Hepatocyte (in vitro differentiated cells): ENCODE data around the gene UBAP2.
"Not testable (repeated sequence)": the region's sequence is repeated elsewhere in the genome, so short reads cannot be mapped to it uniquely, and the experiment has no call there.

Experiments used
- EZH2 ChIP-seq: fragments of 200-600 bp; sonication (generic); IDR thresholded peaks from 2 replicates; pipeline ENCODE4 v1.6.1; 2016; ENCODE audit warnings: antibody characterized with exemption, mild to moderate bottlenecking, borderline replicate concordance
- TF ChIP-seq, protein P1 (sequence below): fragments of 200-600 bp; sonication (generic); IDR thresholded peaks from 2 replicates; pipeline ENCODE4 v1.5.1; 2016; ENCODE audit warnings: antibody characterized with exemption, mild to moderate bottlenecking; ENCODE audit not compliant: poor library complexity

DNA sequence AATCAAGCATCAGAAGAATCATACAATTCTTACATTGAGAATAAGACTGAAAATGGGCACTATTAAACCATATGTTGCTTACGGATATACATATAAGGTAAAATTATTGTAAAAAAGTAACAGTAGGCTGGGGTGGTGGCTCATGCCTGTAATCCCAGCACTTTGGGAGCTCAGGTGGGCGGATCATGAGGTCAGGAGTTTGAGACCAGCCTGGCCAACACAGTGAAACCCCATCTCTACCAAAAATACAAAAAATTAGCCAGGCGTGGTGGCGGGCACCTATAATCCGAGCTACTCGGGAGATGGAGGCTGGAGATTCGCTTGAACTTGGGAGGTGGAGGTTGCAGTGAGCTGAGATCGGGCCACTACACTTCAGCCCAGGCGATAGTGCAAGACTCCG lies 6.6 kb downstream of the UBAP2 start:
- TF ChIP-seq, protein P1, sequence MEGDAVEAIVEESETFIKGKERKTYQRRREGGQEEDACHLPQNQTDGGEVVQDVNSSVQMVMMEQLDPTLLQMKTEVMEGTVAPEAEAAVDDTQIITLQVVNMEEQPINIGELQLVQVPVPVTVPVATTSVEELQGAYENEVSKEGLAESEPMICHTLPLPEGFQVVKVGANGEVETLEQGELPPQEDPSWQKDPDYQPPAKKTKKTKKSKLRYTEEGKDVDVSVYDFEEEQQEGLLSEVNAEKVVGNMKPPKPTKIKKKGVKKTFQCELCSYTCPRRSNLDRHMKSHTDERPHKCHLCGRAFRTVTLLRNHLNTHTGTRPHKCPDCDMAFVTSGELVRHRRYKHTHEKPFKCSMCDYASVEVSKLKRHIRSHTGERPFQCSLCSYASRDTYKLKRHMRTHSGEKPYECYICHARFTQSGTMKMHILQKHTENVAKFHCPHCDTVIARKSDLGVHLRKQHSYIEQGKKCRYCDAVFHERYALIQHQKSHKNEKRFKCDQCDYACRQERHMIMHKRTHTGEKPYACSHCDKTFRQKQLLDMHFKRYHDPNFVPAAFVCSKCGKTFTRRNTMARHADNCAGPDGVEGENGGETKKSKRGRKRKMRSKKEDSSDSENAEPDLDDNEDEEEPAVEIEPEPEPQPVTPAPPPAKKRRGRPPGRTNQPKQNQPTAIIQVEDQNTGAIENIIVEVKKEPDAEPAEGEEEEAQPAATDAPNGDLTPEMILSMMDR: not testable (repeated sequence)
- TF ChIP-seq EZH2: not testable (repeated sequence)
